Measurements from ENCODE around the gene KCNH1.

Gene KCNH1

DNA sequence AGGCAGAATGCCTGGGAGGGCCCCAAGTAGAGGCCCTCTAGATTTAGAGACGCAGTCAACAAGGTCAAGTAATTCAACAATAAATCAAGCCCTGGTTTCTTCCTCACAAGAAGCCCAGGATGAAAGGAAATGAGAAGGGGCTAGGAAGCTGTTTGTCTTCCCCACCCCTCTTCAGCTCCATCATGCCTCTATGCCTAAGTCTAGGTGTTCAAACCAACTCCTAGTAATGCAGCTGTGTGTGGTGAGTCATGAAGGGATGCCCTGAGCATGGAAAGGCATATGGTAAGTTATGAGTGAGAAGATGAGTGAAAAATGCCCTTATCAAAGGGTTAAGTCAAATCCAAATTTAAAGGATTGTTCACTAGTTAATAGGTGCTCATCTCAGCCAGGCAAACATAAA, 339.5 kb downstream of the KCNH1 start:
- DNase-seq, result no peak

DNA sequence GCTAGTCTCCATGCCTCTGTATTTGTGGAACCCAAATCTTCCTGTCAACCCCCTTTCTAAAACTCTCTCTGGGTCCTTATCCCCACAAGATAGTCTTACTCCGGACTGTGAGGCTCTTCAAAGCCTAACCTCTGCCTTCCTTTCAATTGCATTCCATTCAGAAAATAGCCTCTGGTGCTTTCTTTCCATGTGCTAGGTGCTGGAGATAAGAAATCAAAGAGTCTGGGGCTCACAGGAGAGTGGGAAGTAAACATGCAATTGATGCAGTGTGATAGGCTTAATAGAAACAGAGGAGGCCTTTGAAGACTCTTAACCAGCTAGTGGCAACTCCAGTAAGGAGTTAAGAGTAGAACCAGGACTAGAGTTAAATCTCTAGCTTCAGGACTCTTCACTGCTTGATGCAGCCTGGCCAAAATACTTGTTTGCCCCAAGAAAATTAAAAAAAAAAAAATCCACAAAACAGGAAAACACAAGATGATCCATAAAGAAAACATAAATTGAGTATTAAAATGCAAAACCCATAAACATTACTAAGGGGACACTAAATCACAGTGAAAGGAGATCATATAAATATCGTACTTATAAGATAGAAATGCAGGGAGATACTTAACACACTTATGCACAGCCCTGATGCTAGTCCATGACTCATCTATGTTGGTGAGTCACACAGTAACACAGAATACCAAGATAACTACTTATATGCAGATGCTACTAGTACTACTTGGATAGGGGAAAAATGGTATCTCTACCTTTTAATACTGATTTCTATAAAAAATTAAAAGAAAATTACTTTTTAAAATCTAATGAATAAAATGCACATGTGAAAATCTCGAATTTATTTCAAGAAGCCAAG, 341.5 kb downstream of the KCNH1 start:
- no peak for DNase-seq

DNA sequence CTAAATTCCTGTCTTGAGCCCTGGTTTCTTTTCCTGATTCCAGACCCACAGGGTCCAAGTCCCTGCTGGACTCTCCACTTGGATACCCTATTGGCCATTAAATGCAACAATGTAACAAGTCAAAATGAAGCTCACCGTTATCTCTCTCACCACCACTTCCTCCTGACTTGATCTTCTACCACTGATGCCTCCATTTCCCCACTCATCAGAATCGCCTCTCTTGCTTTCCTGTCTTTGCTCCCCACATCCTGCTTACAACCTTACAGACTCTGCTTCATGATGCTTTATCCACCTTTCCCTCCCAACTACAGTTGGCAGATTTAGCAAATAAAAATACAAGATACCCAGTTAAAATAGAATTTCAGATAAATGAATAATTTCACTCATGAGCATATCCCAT, 343.8 kb downstream of the KCNH1 start:
- no peak for DNase-seq

DNA sequence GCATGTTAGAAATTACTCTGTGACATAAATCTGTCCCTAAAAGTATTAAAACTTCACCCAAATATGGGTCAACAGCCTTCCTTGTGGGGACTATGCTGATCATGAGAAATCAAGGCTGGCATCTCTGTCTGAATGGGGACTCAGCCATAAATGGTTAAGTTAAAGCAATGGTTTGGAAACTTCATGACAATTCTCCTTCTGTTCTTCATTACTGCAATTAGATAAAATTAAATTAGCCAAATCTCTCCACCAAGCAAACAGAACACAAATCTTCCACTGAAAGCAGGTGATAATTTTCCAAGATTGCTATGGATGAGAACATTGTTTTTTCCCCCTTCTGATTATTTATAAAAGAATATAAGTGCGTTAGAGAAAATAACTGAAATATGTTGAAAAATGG, 346.1 kb downstream of the KCNH1 start:
- no peak for DNase-seq

DNA sequence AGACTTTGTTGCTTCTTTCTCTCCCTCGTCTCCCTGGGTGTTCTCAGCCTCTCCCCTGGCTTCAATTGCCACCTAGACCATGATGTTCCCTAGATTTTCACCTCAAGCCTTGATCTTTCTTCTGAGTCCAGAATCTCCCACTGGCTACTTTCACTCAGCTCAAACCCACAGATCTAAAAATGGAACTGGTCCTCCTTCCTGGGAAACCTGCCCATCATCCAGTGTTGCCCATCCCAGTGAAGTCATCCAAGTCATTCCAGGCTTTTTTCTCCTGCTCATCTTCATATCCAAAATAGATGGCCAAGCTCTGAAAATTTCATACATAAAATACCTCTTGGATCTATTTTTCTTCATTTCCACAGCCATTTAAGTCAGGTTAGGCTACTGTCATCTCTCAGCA, 347.4 kb downstream of the KCNH1 start:
- no peak for DNase-seq

DNA sequence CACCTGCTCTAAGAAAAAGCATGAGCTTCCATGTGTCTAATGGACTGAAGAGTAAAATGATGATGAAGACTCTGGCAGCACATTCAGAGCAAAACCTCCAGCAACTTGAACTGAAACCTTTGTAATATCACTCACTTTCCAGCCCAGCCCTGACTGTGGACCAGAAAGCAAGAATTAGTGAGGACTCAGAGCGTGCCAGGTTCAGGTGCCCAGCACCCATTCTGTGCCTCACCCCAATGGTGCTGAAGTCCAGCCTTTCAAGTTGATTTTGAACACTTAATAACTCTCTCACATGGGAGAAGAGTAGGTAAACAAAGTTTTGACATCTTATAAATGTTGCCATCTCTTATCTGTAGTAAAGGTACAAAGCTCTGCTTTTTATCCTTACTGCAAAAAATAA, 350.0 kb downstream of the KCNH1 start:
- no peak for DNase-seq

DNA sequence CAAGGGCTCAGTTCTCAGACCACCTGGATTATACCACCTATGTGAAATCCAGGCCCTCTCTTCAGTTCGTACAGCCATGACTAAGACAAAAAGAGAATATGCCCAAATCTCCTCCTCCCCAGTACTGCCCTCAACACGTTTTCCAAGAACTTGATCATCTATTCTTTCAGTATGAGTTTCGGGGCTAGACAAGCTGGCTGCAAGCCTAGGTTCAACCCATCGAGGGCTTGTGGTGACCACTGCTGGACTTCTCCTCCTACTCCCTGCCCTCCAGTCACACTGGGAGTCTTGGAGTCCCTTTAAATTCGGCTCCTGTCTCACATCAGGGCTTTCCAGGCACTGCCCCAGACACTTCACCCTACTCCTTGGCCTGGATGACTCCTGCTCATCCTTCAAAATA, 352.3 kb downstream of the KCNH1 start:
- no peak for DNase-seq

DNA sequence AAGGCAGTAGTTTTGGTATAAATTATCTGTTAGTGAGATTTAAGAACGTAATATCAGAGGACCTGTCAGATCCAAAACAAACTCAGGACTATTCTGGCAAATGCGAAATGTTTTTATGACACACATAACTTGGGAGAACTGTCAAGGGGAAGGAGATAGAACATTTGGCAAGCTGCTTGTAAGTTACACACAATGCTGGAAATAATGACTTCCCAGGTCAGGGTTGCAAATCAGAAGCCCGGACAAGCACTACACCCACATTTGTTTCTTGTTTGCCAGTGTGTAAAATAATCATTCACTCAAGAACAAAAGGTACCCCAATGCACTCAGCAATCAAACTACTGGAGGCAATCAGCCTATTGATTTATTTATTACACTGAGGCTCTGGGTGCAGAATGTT, 354.7 kb downstream of the KCNH1 start:
- no peak for DNase-seq

DNA sequence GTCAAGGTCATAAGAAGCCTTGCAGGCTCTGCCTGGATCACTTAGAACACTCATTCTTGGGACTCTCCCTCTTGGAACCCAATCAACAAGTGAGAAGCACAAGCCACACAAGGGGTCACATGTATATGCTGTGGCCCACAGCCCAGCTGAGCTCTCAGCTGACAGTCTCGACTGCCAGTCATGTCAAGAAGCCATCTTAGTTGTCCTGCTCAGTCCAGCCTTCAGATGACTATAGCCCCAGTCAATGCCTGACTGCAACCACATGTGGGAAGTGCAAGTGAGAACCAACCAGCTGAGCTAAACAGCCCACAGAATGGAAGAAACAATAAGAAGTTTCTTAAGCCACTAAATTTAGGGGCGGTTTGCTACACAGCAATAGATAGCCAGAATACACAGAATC, 356.0 kb downstream of the KCNH1 start:
- DNase-seq, result no peak

DNA sequence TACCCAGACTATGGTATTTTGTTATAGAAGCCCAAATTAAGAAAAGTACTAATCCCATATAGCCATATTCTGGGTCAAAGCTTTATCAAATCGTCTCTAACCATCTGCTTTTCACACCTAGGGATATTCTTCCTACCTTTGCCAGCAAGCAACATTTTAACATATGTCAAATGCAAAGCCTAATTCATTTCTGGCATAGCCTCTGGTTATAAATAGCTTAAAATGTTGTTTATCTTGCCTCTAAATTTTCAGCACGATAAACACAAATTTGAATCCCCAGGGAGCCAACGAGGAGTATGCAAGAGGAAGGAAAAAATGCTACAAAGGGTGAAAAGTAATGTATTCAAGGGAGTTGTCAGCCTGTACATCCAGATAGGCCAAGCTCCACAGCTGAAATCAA, 357.2 kb downstream of the KCNH1 start:
- DNase-seq, result no peak

DNA sequence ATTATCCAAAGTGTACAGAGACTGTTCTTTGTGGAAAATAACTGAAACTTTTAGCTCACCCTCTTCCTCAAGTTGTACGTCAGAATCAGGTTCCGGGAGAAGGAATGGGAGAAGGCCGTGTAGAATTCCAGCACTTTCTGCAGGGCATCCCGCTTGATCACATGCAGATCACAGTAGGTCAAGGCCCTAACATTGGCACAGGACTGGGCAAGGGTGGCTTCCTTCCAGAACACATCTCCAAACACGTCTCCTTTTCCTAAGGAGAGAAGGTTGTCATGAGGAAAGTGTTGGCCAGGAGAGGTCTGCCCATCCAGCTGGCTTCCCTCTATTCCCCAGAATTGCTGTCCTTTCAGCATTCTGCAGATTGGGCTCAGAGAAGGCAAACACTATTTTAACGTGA, 358.7 kb downstream of the KCNH1 start:
- no peak for DNase-seq

DNA sequence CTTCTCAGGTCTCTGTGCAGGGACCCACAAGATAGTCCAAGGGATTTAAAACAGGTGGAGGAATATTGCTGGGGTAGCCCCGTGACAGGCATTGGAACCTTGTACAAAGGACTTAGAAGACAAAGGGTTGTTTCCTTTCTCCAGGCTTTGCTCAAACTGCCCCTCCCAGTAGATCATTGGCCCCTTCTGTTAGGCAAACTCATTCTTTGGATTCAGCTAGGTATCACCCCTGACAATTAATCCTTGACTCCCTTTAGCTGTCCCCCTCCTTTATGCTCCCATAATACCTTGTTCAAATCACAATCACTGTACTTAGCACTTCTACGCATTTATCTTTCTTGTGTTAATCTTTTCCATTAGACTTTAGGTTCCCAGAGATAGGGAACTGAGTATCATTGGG, 360.5 kb downstream of the KCNH1 start:
- DNase-seq, result no peak

DNA sequence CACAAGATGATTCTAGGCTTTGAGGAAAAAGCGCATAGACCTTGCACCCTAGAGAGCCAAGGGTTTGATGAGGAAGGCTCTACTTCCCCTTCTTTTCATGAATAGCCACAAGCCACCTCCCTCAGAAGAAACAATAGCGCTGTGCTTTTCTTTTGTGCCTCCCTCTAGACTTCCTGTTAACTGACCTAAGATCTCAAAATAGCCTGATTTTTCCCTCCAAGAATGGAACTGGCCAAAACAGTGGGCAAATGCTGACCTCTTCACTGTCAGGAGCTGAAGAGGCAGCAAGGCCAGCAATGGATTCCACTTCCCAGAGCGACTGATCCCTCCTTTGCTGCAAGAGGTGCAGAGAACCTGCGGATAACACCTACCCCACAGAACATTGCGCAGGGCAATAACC, 362.8 kb downstream of the KCNH1 start:
- DNase-seq, result no peak

DNA sequence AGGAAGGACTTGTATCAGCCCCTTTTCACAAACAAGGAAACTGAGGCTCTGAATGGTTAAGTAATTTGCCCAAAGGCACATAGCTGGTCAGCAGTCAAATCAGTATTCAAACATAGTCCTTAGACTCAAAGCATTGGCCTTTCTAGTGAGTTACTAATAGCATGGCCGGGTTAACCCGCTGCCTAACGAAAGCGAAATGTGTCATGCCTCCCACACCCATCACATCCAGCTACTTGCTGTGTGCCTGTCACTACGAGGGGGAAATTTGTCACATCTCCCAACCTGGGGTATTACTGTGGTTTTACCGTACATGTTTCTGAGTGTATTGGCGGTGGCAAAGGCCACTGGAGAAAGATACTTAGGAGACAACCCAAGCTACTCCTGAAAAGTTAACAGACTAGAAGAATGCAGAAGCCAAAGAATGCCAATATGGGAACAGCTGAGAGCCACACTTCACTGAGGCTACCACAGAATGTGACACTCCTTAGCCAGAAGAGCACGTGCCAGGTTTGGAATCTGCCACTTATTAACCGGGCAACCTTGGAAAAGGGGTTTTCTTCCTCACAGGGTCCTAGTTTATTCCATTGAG, 363.5 kb downstream of the KCNH1 start:
- DNase-seq, result no peak

DNA sequence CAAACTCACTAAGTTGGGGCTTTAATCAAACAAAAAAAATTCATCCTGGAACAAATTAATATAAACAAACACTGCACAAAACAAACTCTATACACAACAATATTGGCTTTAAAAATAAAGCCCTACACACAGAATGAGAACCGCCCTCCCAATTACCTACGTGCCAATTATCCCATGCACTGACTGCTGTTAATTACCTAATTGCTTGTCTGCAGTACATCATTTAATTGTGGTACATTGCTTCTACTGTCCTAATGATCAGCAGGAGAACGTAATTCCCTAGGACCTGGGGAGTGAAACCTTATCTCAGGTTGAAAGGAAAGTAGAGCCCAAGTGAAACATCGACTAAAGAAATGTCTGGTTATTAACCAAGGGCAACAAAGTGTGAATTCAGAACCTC, 364.5 kb downstream of the KCNH1 start:
- no peak for DNase-seq

DNA sequence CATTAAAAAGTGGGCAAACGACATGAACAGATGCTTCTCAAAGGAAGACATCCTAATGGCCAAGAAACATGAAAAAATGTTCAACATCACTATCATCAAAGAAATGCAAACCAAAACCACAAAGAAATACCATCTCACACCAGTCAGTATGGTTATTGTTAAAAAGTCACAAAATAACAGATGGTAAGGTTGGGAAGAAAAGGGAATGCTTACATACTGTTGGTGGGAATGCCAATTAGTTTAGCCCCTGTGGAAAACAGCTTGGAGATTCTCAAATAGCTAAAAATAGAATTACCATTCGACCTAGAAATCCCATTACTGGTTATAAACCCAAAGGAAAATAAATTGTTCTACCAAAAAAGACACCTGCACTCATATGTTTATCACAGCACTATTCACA, 369.4 kb downstream of the KCNH1 start:
- no peak for DNase-seq

DNA sequence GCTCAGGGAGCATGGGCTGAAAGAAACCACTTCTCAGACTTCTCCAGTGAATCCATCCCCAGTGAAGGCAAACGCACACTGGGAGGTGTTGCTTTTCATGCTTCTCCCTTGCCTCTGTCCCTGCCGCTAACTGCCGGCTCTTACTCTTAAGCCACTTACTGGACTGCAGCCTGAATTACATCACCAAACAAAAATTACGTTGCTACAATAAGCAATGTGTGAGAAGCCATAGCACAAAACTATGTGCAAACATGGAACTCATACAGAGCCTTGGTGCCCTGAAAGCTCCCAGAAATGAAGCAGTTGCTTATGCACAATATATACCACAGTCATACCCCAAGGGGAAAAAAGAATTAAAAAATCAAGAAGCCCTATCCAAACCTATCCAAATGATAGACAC, 375.2 kb downstream of the KCNH1 start:
- DNase-seq, result no peak

DNA sequence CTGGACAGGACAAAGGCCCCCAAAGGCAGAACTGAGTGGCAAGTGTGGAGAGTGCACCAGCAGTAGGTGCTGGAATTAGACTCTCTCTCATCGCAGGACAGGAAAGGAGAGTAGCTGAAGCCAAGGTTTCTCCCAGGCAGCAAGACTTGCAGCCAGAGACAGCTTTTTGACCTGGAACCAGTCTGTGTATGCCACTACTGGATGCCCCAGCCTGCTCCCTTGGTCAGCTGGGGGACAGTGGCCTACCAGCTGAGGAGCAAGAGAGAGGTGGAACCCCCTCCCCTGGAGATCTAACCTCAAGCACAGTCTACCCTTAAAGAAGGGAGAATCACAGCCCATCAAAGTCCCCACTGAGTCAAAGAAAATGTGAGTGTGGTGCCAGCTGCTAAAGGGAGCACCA, 375.7 kb downstream of the KCNH1 start:
- DNase-seq, result no peak

DNA sequence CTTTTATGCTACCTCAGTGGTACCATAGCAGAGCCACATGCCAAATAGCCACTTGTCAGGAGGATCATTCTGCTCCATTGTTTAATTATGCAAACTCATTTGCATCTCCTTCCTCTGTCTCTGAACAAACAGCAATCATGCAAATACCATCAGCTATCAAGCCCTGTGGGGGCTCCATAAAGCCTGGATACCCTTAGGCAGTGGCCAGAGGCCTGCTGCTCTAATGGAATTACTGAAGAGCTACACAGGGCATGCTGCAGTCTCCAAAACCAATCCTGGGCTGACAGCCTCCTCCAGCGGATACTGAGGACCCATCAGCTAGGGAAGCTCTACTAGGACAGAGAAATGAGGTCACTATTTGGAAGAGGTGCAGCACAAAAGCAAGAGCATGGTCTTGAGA, 376.3 kb downstream of the KCNH1 start:
- no peak for DNase-seq

DNA sequence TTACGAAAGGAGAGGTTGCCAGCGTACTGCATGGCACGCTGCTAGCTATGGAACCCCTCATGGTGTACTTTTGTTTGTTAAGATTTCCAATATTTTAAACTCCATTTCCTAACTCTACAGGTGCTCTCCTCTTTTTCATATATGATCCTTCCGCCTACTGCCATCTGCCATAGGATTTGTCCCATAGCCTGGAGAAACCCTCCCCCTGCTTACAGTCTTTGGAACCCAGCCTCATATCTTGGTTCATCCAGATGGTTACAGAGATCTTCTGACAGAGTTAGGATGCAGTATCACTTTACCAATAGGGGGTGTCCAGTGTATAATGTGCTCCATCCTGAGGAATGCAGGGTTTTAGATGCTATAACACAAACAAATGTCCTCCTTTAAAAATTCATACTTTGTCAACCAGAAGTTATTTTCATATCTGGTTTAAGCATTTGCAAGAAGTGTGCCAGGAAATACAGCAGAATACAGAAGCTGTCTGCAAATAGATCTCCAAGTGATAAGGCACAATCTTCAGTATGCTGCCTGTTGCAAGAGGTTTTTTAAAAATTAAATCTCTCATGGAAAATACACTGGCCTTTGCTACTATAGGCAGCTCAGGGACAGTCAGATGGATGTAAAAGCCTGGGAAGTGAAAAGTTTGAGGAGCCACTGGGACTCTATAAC, 377.8 kb downstream of the KCNH1 start:
- no peak for DNase-seq

DNA sequence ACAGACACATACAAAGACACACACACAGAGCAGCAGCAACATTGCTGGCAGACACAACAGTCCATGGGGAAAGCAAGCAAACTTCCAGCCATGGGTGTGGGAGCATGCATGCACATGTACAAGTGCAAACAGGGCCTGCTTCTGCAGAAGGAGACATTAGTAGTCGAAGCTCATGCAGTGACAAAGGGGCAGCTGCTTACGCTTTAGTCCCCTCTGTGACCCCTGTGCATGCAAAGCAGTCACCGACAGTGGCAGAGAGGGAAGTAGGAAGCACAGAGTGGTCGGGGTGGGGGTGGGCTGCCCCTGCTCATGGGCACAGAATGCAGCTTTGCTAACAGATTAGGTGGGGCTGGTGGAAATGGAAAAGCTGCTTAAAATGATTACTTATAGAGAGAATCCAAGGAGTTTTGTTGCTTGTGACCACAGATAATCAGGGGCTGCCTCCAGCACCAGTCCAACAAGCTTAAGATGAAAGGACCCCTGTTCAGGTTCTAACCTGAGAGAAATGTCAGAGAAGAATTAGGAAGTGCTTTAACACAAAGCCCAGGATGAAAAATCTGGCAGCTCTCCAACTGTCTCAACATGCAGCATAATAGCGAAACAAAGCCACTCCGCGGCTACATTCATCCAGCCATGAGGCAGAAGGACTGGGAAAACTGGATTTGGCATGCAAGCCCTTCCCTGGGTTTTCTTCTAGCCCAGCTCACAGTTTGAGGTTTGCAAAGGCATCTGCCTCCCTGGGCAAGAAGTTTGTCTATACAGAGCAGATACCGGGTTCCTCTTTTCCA, 378.9 kb downstream of the KCNH1 start:
- DNase-seq, result no peak

DNA sequence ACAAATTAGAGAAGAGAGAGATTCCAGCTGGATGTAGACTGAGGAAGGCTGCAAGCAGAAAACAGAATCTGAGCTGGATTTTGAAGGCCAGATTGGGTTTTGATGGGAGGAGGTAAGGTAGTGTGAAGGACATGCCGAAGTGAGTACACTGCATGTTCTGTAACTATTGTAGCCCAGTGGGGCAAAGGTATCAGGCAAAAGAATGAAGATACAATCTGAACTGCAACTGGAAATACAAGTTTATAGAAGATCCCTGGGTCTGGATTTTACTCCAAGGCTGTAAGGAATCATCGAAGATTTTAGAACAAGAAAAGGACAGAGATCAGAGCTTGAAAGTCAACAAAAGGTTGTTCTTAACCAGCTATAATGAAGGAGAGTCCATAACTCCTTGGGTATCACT, 382.0 kb downstream of the KCNH1 start:
- DNase-seq, result no peak

DNA sequence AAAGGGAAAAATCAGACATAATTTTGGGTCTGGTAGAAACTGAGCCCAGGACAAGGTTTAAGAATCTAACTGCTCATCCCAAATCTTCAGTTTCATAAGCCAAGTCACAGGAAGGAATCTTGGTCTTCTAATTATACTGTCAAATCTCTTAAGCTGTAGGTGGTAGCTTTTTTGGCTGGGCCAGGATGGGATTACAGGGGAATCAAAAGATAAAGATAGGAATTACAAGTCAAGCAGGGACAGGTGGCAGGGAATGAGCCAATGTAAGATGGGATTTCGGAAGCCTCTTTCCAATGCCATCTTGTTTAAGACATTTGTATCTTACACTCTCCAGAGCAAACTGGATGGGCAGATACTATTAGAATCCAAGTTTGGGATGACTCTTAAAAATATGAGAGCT, 383.5 kb downstream of the KCNH1 start:
- DNase-seq, result no peak

DNA sequence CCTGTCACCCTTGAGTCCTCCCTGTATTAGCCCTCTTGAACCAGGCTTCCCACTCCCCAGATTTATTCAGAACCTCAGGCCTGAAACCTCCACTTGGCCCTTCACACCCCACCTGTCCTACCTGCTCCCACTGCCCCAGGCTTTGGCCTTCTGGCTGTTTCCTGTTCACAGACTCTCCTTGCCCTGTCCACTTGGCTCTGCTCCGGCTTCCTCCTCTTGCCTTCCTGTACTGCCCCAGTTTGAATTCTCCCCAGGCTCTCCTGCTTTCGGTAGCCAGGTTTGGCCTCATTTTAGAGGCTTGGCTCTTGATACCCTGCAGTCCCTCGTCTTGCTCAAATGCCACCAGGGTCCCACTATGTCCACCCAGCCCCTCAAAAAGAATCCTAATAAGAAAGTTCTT, 385.2 kb downstream of the KCNH1 start:
- DNase-seq, result no peak

All from KG1 (cell line).